A549 (cell line): Measurements from ENCODE around the gene IMPG2. TPM values are rescaled to one million over a fixed set of nuclear protein-coding genes. Genes with fewer than 3 reads are reported as not detected.

Experiments
- ATAC-seq, 2 experiments: fragments of 200-7000 bp in 1 of 2; fragments of >200 bp in 1 of 2; cut with Nextera tagmentation in 1 of 2; cut with Tn5 transposase in 1 of 2; 3 replicates each; pipeline versions ENCODE4 v1.8.0 to v1.9.1; 2018 to 2020; ENCODE audit warnings: mild to moderate bottlenecking in 1 of 2, moderate library complexity in 1 of 2
- CTCF ChIA-PET: fragments of 300-600 bp; sonication (Branson Sonifier 250); formaldehyde crosslinking; extraction: SDS; loops from one replicate; lab custom pipeline; 2021; ENCODE audit warnings: antibody characterized with exemption, inconsistent platforms; lab: Yijun Ruan, JAX
- POLR2A ChIA-PET: fragments of 350-600 bp; formaldehyde crosslinking; extraction: SDS; loops from one replicate; lab custom pipeline; 2021; ENCODE audit warnings: antibody characterized with exemption, inconsistent platforms; lab: Yijun Ruan, JAX
- DNase-seq, 2 experiments: peaks; one replicate each; pipeline versions ENCODE4 v3.0.0 to v3.0.0-alpha.2; 2011 to 2016; ENCODE audit warnings: low read depth in 1 of 2, low spot score in 1 of 2
- FAIRE-seq: peaks from 2 replicates; lab custom pipeline; 2011; peaks lifted over from hg19 to GRCh38; lab: Jason Lieb, UNC
- H3K27ac ChIP-seq, 2 experiments: fragments of >200 bp; sonication (Bioruptor Twin); formaldehyde crosslinking; 3 replicates each; pipeline ENCODE4 v1.5.1; 2016 to 2017
- H3K4me1 ChIP-seq: fragments of >200 bp; sonication (Bioruptor Twin); formaldehyde crosslinking; 3 replicates; pipeline ENCODE4 v1.6.1; 2016
- H3K4me2 ChIP-seq: fragments of >200 bp; sonication (Bioruptor Twin); formaldehyde crosslinking; 3 replicates; pipeline ENCODE4 v1.6.1; 2016
- H3K4me3 ChIP-seq: fragments of >200 bp; sonication (Bioruptor Twin); formaldehyde crosslinking; 3 replicates; pipeline ENCODE4 v1.5.1; 2016
- H3K9me3 ChIP-seq: fragments of >200 bp; sonication (Bioruptor Twin); formaldehyde crosslinking; 3 replicates; pipeline ENCODE4 v1.6.1; 2016
- ATOH8 ChIP-seq: fragments of 250-450 bp; sonication (Bioruptor Pico); IDR thresholded peaks from 2 replicates; pipeline ENCODE4 v1.5.0; 2020; ENCODE audit warnings: low read depth, mild to moderate bottlenecking, moderate library complexity
- BCL3 ChIP-seq: fragments of >200 bp; sonication (Bioruptor Twin); formaldehyde crosslinking; IDR thresholded peaks from 3 replicates; pipeline ENCODE4 v1.6.1; 2016
- E2F6 ChIP-seq: IDR thresholded peaks from 2 replicates; pipeline ENCODE4 v1.6.1; 2012; ENCODE audit warnings: low read depth, borderline replicate concordance
- FOSB ChIP-seq: fragments of 250-450 bp; sonication (Bioruptor Pico); IDR thresholded peaks from 2 replicates; pipeline ENCODE4 v1.5.0; 2020; ENCODE audit warnings: mild to moderate bottlenecking, moderate library complexity
- HEYL ChIP-seq: fragments of 250-450 bp; sonication (Bioruptor Pico); IDR thresholded peaks from 2 replicates; pipeline ENCODE4 v1.8.0; 2021; ENCODE audit warnings: mild to moderate bottlenecking, moderate library complexity
- HMGXB4 ChIP-seq: fragments of 250-450 bp; sonication (Bioruptor Pico); IDR thresholded peaks from 2 replicates; pipeline ENCODE4 v1.5.0; 2021; ENCODE audit warnings: mild to moderate bottlenecking, moderate library complexity, borderline replicate concordance
- HOXA7 ChIP-seq: fragments of 250-450 bp; sonication (Bioruptor Pico); IDR thresholded peaks from 2 replicates; pipeline ENCODE4 v1.5.0; 2020; ENCODE audit warnings: mild to moderate bottlenecking, moderate library complexity
- JUN ChIP-seq, 2 experiments: fragments of >200 bp; sonication (Bioruptor Twin); formaldehyde crosslinking; IDR thresholded peaks; 2 replicates in 1 of 2; 3 replicates in 1 of 2; pipeline ENCODE4 v1.6.1; 2016 to 2017
- KDM5A ChIP-seq: fragments of 200-600 bp; sonication (generic); IDR thresholded peaks from 2 replicates; pipeline ENCODE4 v1.6.1; 2016; ENCODE audit warnings: antibody characterized with exemption, mild to moderate bottlenecking
- MAFK ChIP-seq: fragments of 450-650 bp; IDR thresholded peaks from 2 replicates; pipeline ENCODE4 v1.6.1; 2014; ENCODE audit not compliant: partially characterized antibody
- MAX ChIP-seq: IDR thresholded peaks from 2 replicates; pipeline ENCODE4 v1.6.1; 2012
- MAZ ChIP-seq: fragments of 150-350 bp; IDR thresholded peaks from 2 replicates; pipeline ENCODE4 v1.6.1; 2014; ENCODE audit warnings: antibody characterized with exemption, low read depth, low read length, borderline replicate concordance
- PHF8 ChIP-seq: fragments of 200-600 bp; sonication (generic); IDR thresholded peaks from 2 replicates; pipeline ENCODE4 v1.6.1; 2016; ENCODE audit warnings: low read depth, mild to moderate bottlenecking, antibody characterized with exemption, moderate library complexity, borderline replicate concordance
- POLR2A ChIP-seq: IDR thresholded peaks from 2 replicates; pipeline ENCODE4 v1.6.1; 2012; ENCODE audit warnings: mild to moderate bottlenecking, low read length
- RARB ChIP-seq: fragments of 250-450 bp; sonication (Bioruptor Pico); IDR thresholded peaks from 2 replicates; pipeline ENCODE4 v1.8.0; 2021; ENCODE audit warnings: mild to moderate bottlenecking, moderate library complexity
- TP53 ChIP-seq: fragments of 250-450 bp; sonication (Bioruptor Pico); IDR thresholded peaks from 2 replicates; pipeline ENCODE4 v1.5.0; 2021; ENCODE audit warnings: mild to moderate bottlenecking, moderate library complexity
- ZSCAN20 ChIP-seq: fragments of 250-450 bp; sonication (Bioruptor Pico); IDR thresholded peaks from 2 replicates; pipeline ENCODE4 v1.8.0; 2022; ENCODE audit warnings: mild to moderate bottlenecking, moderate library complexity
- WGBS: methylation state at CpG from one replicate; pipeline ENCODE4 v1.1.6; 2017; ENCODE audit errors: missing lambda C conversion rate; 5-methylcytosine and 5-hydroxymethylcytosine counted together
- polyA plus RNA-seq, 4 experiments: library from polyadenylated mRNA; depleted of rRNA in 3 of 4; stranded (reverse); fragments of >200 nt; fragmentation: RNase III in 1 of 4; extraction: RNeasy Plus Mini Kit Qiagen cat#74134 plus additional on column Dnase treatment in 1 of 4; gene quantifications; 2 replicates in 3 of 4; 3 replicates in 1 of 4; pipeline ENCODE4 v1.2.3, GENCODE V29; 2011 to 2017

IMPG2 gene
- polyA plus RNA-seq, 2 of the 4 experiments (the other 2 are of a cell fraction) = 0.03 to 0.05 TPM

- WGBS = 83% methylated on average over 5 of the region's 5 CpGs
- TF ChIP-seq MAFK (peak; percentile 14), HEYL (CRISPR knock-in tag) (no peak)
- Histone ChIP-seq H3K9me3 (no peaks in the 10 kb centered on the region), H3K4me1 (no peaks in the 10 kb centered on the region), H3K4me2 (no peak overlapping the region), H3K4me3 (no peak overlapping the region), H3K27ac (no peak overlapping the region)
- DNase-seq = no peak
- no peak for FAIRE-seq
- ChIA-PET POLR2A (no interaction called here), CTCF (interaction anchor here (1.6 kb wide), 1 partner anchor 14 kb away, joined by 4 read pairs; no protein-coding TSS in a partner anchor)
- no peak for ATAC-seq
Observed at GRCh38 chr3:101325393-101326134, 5.2 kb upstream of the IMPG2 start.

- no peak for ATAC-seq
- POLR2A ChIA-PET = no interaction called here
- H3K4me1 ChIP-seq = no peaks in the 10 kb centered on the region
- H3K27ac ChIP-seq = no peak overlapping the region
- TF ChIP-seq POLR2A = no peak
- no peak for TF ChIP-seq MAX
- no peak for TF ChIP-seq BCL3
- TF ChIP-seq RARB (CRISPR knock-in tag) = no peak
- TF ChIP-seq E2F6 = no peak
- no peak for TF ChIP-seq TP53 (CRISPR knock-in tag)
- no peak for TF ChIP-seq ATOH8 (CRISPR knock-in tag)
- TF ChIP-seq HEYL (CRISPR knock-in tag) = no peak
- TF ChIP-seq MAZ = no peak
- TF ChIP-seq FOSB (CRISPR knock-in tag) = no peak
- no peak for TF ChIP-seq PHF8
- TF ChIP-seq HMGXB4 (CRISPR knock-in tag) = no peak
- no peak for TF ChIP-seq HOXA7 (CRISPR knock-in tag)
- TF ChIP-seq, all 56 proteins: peak for 0
- FAIRE-seq (no peak), DNase-seq (no peak)
- Histone ChIP-seq H3K9me3 (no peaks in the 10 kb centered on the region), H3K4me2 (no peak overlapping the region), H3K4me3 (no peak overlapping the region)
- CTCF ChIA-PET = no interaction called here
- 92% methylated on average over 5 of the region's 5 CpGs for WGBS
Observed at GRCh38 chr3:101319531-101319930, 844 bp downstream of the IMPG2 start.

GRCh38 chr3:101312545-101312944 is 7.8 kb downstream of the IMPG2 start:
- no peak overlapping the region for H3K4me3 ChIP-seq
- H3K9me3 ChIP-seq = peaks cover 8% of the 10 kb centered on the region; the same call in 2 of the 3 replicates
- FAIRE-seq (peak; percentile 18), ATAC-seq (no peak), DNase-seq (no peak)
- no peaks in the 10 kb centered on the region for H3K4me1 ChIP-seq
- CTCF ChIA-PET = no interaction called here
- TF ChIP-seq ZSCAN20 (CRISPR knock-in tag) (no peak), JUN (IDR thresholded peaks at IDR 0.05) (no peak), KDM5A (no peak), MAZ (no peak)
- POLR2A ChIA-PET = no interaction called here
- no peak overlapping the region for H3K27ac ChIP-seq
- 63% methylated on average over 2 of the region's 2 CpGs for WGBS
- no peak overlapping the region for H3K4me2 ChIP-seq
